Body of pancreas (tissue), 4 donors: ENCODE data around the gene CYS1.

Experiments used
- POLR2A ChIP-seq, 3 donors: fragments of 450-650 bp; IDR thresholded peaks; one replicate each; pipeline ENCODE4 v1.6.1; 2016; ENCODE audit warnings: antibody characterized with exemption in 3 of 3, mild to moderate bottlenecking in 2 of 3
- TF ChIP-seq, protein P1 (sequence below), 7 experiments: fragments of 450-650 bp in 4 of 7; fragments of 200-600 bp in 3 of 7; sonication (generic) in 3 of 7; IDR thresholded peaks; one replicate each; pipeline ENCODE4 v1.5.1; 2016 to 2019; ENCODE audit warnings: antibody characterized with exemption in 7 of 7

DNA sequence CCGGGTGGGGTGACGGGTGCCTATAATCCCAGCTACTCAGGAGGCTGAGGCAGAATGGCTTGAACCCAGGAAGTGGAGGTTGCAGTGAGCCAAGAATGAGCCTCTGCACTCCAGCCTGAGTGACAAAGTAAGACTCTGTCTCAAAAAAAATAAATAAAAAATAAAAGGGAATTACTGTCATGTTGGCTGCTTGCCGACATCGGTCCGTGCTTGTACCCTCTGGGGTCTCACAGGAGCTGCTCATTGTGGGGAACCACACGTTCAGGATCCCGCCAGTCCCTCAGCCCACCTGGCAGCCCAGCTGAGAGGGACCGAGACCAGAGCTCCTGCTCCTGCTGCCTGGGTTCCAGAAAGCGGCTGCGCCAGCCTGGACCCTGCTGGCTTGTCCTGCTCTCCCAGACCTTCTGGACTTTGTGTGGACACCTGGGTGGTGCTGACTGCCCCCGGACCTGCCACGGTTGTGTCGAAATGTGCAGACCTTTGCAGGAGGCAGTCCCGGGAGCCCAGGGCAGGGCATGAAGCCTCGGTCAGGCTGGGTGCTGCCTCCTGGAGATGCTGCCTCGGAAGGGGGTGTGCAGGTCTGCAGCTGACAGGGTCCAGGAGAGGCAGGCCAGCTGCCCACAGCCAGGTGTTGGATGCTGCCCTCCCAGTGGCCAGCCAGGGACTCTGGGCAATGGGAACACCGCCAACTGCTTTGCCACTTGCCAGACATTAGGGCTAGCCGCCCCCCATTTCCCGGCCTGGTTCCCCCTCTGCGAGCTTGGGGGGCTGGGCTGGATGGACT, 20.5 kb downstream of the CYS1 start:
- TF ChIP-seq, protein P1, sequence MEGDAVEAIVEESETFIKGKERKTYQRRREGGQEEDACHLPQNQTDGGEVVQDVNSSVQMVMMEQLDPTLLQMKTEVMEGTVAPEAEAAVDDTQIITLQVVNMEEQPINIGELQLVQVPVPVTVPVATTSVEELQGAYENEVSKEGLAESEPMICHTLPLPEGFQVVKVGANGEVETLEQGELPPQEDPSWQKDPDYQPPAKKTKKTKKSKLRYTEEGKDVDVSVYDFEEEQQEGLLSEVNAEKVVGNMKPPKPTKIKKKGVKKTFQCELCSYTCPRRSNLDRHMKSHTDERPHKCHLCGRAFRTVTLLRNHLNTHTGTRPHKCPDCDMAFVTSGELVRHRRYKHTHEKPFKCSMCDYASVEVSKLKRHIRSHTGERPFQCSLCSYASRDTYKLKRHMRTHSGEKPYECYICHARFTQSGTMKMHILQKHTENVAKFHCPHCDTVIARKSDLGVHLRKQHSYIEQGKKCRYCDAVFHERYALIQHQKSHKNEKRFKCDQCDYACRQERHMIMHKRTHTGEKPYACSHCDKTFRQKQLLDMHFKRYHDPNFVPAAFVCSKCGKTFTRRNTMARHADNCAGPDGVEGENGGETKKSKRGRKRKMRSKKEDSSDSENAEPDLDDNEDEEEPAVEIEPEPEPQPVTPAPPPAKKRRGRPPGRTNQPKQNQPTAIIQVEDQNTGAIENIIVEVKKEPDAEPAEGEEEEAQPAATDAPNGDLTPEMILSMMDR (IDR thresholded peaks at IDR 0.05): no peak
- TF ChIP-seq POLR2A (IDR thresholded peaks at IDR 0.05): no peak
